Activated B cell treated with CpG ODN at 0.5 μM for 24 hours (primary cell): Measurements from ENCODE around the gene DOCK3. TPM values are rescaled to one million over a fixed set of nuclear protein-coding genes. Genes with fewer than 3 reads are reported as not detected.
"Not testable (repeated sequence)": the region's sequence is repeated elsewhere in the genome, so short reads cannot be mapped to it uniquely, and the experiment has no call there.

Experiments used
- ATAC-seq: fragments of 200-7000 bp; cut with Tn5 transposase; one replicate; pipeline ENCODE4 v1.10.0; 2021; ENCODE audit warnings: low read depth, mild to moderate bottlenecking, moderate library complexity
- CTCF ChIA-PET: fragments of 350-600 bp; sonication (Branson Sonifier 250); formaldehyde crosslinking; loops from one replicate; lab custom pipeline; 2021; ENCODE audit warnings: antibody characterized with exemption; lab: Charles Lee
- POLR2A ChIA-PET: fragments of 350-600 bp; sonication (Branson Sonifier 250); formaldehyde crosslinking; loops from one replicate; lab custom pipeline; 2021; ENCODE audit warnings: antibody characterized with exemption; lab: Charles Lee
- DNase-seq: peaks from one replicate; pipeline ENCODE4 v3.0.0; 2022
- H3K27ac Mint-ChIP-seq: one replicate; pipeline ENCODE4 v1.8.0; 2020; ENCODE audit warnings: mixed read lengths
- H3K27me3 Mint-ChIP-seq: one replicate; pipeline ENCODE4 v1.8.0; 2021; ENCODE audit warnings: mixed read lengths
- H3K36me3 Mint-ChIP-seq: one replicate; pipeline ENCODE4 v1.8.0; 2021; ENCODE audit warnings: low read depth, mixed read lengths
- H3K4me1 Mint-ChIP-seq: one replicate; pipeline ENCODE4 v1.8.0; 2021; ENCODE audit warnings: mixed read lengths
- H3K4me3 Mint-ChIP-seq: one replicate; pipeline ENCODE4 v1.8.0; 2020; ENCODE audit warnings: mild to moderate bottlenecking, mixed read lengths
- H3K9me3 Mint-ChIP-seq: one replicate; pipeline ENCODE4 v1.8.0; 2020; ENCODE audit warnings: mixed read lengths
- intact Hi-C: fragments of 100-400 bp; cut with micrococcal nuclease; formaldehyde crosslinking; loops from one replicate; pipeline ENCODE4 v1.15.1; 2024
- total RNA-seq: library from RNA; stranded (reverse); gene quantifications from 2 replicates; pipeline ENCODE4 v1.2.3, GENCODE V29; 2022
- TF ChIP-seq, protein P1 (sequence below): fragments of 200-600 bp; IDR thresholded peaks from one replicate; pipeline ENCODE4 v1.8.0; 2022; ENCODE audit warnings: antibody characterized with exemption, mild to moderate bottlenecking

DOCK3 gene
- total RNA-seq, 1 donor from 2014 or later = 0.04 TPM

GRCh38 chr3:51297333-51297732 is 622.6 kb downstream of the DOCK3 start:
- intact Hi-C loops = no loop called here
- POLR2A ChIA-PET = interaction anchor here (0.6 kb wide), 1 partner anchor 93 kb away, joined by 3 read pairs; no protein-coding TSS in a partner anchor
- Mint-ChIP-seq H3K4me3 (no peak overlapping the region), H3K27ac (no peak overlapping the region), H3K27me3 (peaks cover 14% of the 10 kb centered on the region), H3K36me3 (no peaks in the 10 kb centered on the region), H3K4me1 (peaks cover 18% of the 10 kb centered on the region), H3K9me3 (peaks cover 6% of the 10 kb centered on the region)
- CTCF ChIA-PET = no interaction called here
- ATAC-seq (no peak), DNase-seq (no peak)
- TF ChIP-seq, protein P1, sequence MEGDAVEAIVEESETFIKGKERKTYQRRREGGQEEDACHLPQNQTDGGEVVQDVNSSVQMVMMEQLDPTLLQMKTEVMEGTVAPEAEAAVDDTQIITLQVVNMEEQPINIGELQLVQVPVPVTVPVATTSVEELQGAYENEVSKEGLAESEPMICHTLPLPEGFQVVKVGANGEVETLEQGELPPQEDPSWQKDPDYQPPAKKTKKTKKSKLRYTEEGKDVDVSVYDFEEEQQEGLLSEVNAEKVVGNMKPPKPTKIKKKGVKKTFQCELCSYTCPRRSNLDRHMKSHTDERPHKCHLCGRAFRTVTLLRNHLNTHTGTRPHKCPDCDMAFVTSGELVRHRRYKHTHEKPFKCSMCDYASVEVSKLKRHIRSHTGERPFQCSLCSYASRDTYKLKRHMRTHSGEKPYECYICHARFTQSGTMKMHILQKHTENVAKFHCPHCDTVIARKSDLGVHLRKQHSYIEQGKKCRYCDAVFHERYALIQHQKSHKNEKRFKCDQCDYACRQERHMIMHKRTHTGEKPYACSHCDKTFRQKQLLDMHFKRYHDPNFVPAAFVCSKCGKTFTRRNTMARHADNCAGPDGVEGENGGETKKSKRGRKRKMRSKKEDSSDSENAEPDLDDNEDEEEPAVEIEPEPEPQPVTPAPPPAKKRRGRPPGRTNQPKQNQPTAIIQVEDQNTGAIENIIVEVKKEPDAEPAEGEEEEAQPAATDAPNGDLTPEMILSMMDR = no peak

GRCh38 chr3:51304230-51304629 is 629.5 kb downstream of the DOCK3 start:
- POLR2A ChIA-PET = no interaction called here
- no peaks in the 10 kb centered on the region for H3K4me1 Mint-ChIP-seq
- no peak overlapping the region for H3K27ac Mint-ChIP-seq
- TF ChIP-seq, protein P1 = no peak
- peaks cover 13% of the 10 kb centered on the region for H3K9me3 Mint-ChIP-seq
- intact Hi-C loops = no loop called here
- H3K27me3 Mint-ChIP-seq = peaks cover 31% of the 10 kb centered on the region
- CTCF ChIA-PET = no interaction called here
- H3K36me3 Mint-ChIP-seq = no peaks in the 10 kb centered on the region
- no peak for ATAC-seq
- no peak for DNase-seq
- no peak overlapping the region for H3K4me3 Mint-ChIP-seq

DNA sequence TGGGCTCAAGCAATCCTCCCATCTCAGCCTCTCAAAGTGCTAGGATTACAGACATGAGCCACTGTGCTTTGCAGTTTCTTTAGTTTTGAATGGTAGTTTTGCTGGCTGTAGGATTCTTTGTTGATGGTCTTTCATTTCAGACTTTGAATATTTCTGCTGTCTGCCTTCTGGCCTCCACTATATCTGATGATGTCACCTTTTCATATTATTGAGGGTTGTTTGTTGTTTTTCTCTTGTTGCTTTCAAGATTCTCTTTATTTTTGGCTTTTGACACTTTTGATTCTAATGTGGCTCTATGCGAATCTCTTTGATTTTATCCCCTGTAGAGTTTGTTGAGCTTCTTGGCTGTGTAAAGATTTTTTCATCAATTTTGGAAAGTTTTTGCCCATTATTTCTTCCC is 631.4 kb downstream of the DOCK3 start:
- peaks cover 13% of the 10 kb centered on the region for H3K9me3 Mint-ChIP-seq
- no peaks in the 10 kb centered on the region for H3K4me1 Mint-ChIP-seq
- DNase-seq = no peak
- no peak for ATAC-seq
- H3K36me3 Mint-ChIP-seq = no peaks in the 10 kb centered on the region
- intact Hi-C loops = no loop called here
- ChIA-PET POLR2A (no interaction called here), CTCF (no interaction called here)
- H3K27me3 Mint-ChIP-seq = peaks cover 30% of the 10 kb centered on the region
- H3K4me3 Mint-ChIP-seq = no peak overlapping the region
- H3K27ac Mint-ChIP-seq = no peak overlapping the region
- TF ChIP-seq, protein P1 = no peak

- TF ChIP-seq, protein P1 = no peak
- no peaks in the 10 kb centered on the region for H3K36me3 Mint-ChIP-seq
- ChIA-PET POLR2A (no interaction called here), CTCF (no interaction called here)
- H3K4me1 Mint-ChIP-seq = no peaks in the 10 kb centered on the region
- peaks cover 19% of the 10 kb centered on the region for H3K27me3 Mint-ChIP-seq
- no peak for ATAC-seq
- no peak overlapping the region for H3K27ac Mint-ChIP-seq
- H3K4me3 Mint-ChIP-seq = no peak overlapping the region
- H3K9me3 Mint-ChIP-seq = peaks cover 6% of the 10 kb centered on the region
- intact Hi-C loops = no loop called here
- DNase-seq = no peak
Measured at GRCh38 chr3:51307458-51307857, 632.7 kb downstream of the DOCK3 start.

DNA sequence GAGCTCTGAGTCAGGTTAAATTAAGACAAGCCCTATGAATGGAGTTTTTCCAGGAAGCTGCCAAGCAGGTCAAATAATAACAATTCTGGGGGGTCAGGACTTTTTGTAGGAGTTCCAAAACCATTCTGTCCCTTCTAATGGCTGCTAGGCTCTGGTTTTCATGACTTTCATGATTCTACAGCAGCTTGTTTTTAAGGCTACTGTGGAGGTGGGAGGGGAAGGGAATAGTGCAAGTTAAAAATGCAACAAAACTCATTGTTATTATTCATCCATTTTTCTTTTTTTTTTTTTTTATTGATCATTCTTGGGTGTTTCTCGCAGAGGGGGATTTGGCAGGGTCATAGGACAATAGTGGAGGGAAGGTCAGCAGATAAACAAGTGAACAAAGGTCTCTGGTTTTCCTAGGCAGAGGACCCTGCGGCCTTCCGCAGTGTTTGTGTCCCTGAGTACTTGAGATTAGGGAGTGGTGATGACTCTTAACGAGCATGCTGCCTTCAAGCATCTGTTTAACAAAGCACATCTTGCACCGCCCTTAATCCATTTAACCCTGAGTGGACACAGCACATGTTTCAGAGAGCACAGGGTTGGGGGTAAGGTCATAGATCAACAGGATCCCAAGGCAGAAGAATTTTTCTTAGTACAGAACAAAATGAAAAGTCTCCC is 633.3 kb downstream of the DOCK3 start:
- H3K9me3 Mint-ChIP-seq, intact Hi-C loops, H3K4me1 Mint-ChIP-seq, H3K36me3 Mint-ChIP-seq, H3K27ac Mint-ChIP-seq, ATAC-seq, CTCF ChIA-PET, POLR2A ChIA-PET, H3K4me3 Mint-ChIP-seq, DNase-seq: not testable (repeated sequence)
- peaks cover 17% of the 10 kb centered on the region for H3K27me3 Mint-ChIP-seq
